ENCODE data around the gene KLK13.

Gene KLK13, protein sequence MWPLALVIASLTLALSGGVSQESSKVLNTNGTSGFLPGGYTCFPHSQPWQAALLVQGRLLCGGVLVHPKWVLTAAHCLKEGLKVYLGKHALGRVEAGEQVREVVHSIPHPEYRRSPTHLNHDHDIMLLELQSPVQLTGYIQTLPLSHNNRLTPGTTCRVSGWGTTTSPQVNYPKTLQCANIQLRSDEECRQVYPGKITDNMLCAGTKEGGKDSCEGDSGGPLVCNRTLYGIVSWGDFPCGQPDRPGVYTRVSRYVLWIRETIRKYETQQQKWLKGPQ

GRCh38 chr19:51064534-51065220 lies at the start of gene KLK13:
KLK13 (minus strand) TSS chr19:51065092; CDS start chr19:51065067, 25 bp downstream.
- peak; percentile 59 for DNase-seq (ENCODE audit: low spot score)
- TF ChIP-seq, protein P1, sequence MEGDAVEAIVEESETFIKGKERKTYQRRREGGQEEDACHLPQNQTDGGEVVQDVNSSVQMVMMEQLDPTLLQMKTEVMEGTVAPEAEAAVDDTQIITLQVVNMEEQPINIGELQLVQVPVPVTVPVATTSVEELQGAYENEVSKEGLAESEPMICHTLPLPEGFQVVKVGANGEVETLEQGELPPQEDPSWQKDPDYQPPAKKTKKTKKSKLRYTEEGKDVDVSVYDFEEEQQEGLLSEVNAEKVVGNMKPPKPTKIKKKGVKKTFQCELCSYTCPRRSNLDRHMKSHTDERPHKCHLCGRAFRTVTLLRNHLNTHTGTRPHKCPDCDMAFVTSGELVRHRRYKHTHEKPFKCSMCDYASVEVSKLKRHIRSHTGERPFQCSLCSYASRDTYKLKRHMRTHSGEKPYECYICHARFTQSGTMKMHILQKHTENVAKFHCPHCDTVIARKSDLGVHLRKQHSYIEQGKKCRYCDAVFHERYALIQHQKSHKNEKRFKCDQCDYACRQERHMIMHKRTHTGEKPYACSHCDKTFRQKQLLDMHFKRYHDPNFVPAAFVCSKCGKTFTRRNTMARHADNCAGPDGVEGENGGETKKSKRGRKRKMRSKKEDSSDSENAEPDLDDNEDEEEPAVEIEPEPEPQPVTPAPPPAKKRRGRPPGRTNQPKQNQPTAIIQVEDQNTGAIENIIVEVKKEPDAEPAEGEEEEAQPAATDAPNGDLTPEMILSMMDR (IDR thresholded peaks at IDR 0.05; ENCODE audit: borderline replicate concordance, control extremely low read depth, extremely low read depth, insufficient read depth, missing control alignments) = no peak
- in situ Hi-C loops (cut with MboI; ENCODE audit: low sequenced_read_pairs, unreplicated experiment) = no loop called here

DNA sequence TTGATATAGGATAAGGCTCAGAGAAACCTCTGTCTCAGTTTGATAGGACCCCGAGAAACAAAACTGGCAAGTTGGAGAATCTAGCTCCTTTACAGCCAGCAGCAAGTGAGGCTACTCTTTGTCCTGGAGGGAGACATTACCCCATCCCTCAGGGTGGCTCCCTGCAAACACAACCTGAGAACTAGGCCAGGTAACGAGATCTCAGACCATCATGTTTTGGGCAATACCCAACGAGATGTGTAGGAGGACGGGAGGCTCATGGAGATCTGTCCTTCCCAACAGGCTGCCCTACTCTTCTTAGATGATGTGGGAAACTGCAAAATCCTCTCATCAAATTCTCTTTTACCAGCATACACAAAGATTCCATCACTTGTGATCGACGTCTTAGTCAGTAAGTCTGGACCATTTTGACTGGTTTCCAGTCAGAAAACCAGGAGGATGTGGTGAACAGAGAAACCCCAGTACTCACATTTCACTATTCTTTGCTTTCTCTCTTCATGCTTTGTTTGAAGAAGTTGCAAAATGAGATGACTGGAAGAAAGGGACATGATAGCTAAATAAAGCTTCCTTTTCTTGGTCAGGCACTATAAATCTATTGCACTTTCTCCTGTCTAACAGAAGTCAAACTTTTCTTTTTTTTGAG lies 49.3 kb upstream of the KLK13 start:
- TF ChIP-seq, protein P1 (IDR thresholded peaks at IDR 0.05; ENCODE audit: borderline replicate concordance, control extremely low read depth, extremely low read depth, insufficient read depth, missing control alignments) = no peak
- in situ Hi-C loops (cut with MboI; ENCODE audit: low sequenced_read_pairs, unreplicated experiment) = no loop called here
- DNase-seq (ENCODE audit: low spot score) = no peak

GRCh38 chr19:51111606-51112005 lies 46.7 kb upstream of the KLK13 start:
- no peak for DNase-seq (ENCODE audit: low spot score)
- TF ChIP-seq, protein P1 (IDR thresholded peaks at IDR 0.05; ENCODE audit: borderline replicate concordance, control extremely low read depth, extremely low read depth, insufficient read depth, missing control alignments) = peak; percentile 0
- in situ Hi-C loops (cut with MboI; ENCODE audit: low sequenced_read_pairs, unreplicated experiment) = no loop called here

- in situ Hi-C loops (cut with MboI; ENCODE audit: low sequenced_read_pairs, unreplicated experiment) = no loop called here
- no peak for DNase-seq (ENCODE audit: low spot score)
- TF ChIP-seq, protein P1 (IDR thresholded peaks at IDR 0.05; ENCODE audit: borderline replicate concordance, control extremely low read depth, extremely low read depth, insufficient read depth, missing control alignments) = no peak
Measured at GRCh38 chr19:51110666-51110971, 45.7 kb upstream of the KLK13 start.

DNA sequence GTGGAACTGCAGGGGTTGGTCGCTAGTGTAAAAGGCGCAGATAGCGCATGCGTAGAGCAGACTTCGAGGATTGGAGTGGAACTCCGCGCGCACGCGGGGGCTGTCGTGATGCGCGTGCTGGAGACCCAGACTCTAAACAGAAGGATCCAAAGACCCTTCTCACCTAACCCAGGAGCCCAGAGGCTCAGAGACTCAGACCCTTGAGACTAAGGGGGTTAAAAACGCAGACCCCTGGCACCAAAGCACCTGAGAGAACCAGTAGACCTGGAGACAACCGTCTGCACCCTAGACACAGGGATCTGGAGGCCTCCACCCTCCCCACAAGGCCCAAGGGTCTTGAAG lies 43.9 kb upstream of the KLK13 start:
- in situ Hi-C loops (cut with MboI; ENCODE audit: low sequenced_read_pairs, unreplicated experiment) = no loop called here
- no peak for DNase-seq (ENCODE audit: low spot score)
- TF ChIP-seq, protein P1 (IDR thresholded peaks at IDR 0.05; ENCODE audit: borderline replicate concordance, control extremely low read depth, extremely low read depth, insufficient read depth, missing control alignments) = no peak

DNA sequence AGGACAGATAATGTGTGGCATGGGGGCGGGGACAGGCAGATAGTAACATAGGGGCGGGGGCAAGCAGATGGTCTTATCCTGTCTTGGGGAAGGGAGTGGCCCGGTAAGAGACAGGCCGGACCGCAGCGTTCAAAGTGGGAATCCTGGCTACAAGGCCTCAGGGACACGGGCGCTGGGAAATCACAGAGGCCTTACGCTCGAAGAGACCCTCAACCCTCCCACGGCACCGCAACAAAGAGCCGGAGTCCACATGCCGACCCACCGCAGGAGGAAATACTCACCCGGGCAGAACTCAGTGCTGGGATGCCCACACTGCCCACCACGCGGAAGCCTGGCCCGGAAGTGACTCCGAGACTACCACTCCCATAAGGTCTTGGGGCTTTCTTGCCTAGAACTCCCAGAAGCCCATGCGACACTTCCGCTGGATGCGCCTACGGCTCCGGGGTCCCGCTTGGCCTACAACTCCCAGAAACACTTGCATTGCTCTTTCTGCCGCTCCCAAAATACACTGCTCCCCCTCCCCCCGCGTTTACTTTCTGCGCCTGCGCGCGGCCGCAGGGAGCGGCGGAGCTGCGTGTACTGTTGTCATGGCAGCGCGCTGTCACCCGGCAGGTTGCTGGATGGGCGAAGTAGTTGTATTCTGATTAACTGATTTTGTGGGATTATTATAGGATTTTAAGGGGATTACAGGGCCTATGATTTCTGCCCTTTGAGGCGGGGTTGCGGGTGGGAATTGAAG lies 43.3 kb upstream of the KLK13 start, which contains the start of gene CTU1:
TSS of gene CTU1 (minus strand) at position 344 of the 739 bp plus-strand sequence. CDS start 3,840 bp downstream, outside the sequence.
- in situ Hi-C loops (cut with MboI; ENCODE audit: low sequenced_read_pairs, unreplicated experiment) = no loop called here
- peak; percentile 98 for DNase-seq (ENCODE audit: low spot score)
- TF ChIP-seq, protein P1 (IDR thresholded peaks at IDR 0.05; ENCODE audit: borderline replicate concordance, control extremely low read depth, extremely low read depth, insufficient read depth, missing control alignments) = no peak

Data from GM13976 (cell line).